HG03060 (cell line): ENCODE data around the gene HLCS.

ENCODE experiments used
- ATAC-seq: cut with Tn5 transposase; IDR thresholded peaks from one replicate; pipeline ENCODE4 v1.9.1; 2021; ENCODE audit warnings: low read depth, moderate number of reproducible peaks; ENCODE audit not compliant: unreplicated experiment

Gene HLCS

GRCh38 chr21:36756527-36756926 lies 209.9 kb downstream of the HLCS start:
- no peak for ATAC-seq

DNA sequence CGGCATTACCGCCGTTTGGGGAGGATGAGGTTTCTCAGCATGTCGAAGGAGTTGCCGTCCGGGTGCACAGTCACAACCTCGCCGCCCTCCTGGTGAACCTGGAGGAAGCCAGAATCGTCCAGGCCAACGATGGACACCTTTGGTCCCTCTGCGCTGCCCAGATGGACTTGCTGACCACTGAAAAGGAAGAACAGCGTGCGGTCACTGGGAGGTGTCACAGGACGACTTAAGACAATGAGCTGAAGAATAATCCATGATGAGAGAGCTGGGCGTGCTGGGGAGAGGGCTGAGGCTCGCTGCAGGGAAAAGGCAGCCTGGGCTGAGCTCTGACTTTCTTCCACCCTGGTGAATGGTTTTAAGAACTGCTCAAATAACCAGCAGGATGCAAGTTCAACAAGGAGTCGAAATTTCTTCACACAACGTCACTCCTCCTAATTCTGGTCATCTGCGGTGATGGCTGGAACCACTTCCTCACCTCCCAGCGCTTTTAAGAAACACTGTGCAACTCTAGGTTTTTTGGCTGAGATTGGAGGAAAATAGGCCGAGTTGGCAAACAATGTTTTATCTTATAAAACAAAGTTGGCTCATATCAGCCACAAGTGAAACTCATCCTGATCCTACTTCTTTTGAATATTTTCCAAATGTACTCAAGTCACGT lies 212.1 kb downstream of the HLCS start:
- no peak for ATAC-seq

DNA sequence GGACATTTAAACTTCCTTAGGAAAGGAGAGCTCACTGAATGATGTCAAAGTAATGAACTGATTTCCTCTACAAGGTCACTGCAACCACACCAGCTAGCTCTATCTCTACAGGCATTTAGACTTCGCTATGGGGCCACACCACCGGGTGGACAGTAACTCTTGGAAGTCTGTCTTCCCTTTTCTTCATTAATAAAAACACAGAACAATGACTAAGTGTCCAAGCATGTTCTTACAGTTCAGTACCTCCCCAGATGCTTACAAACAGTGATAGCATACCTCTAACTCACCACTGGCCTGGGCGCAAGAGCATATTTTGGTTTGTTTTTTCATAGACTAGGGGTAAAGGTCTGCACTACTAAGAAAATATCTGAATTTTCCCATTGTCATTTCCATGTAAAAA lies 212.9 kb downstream of the HLCS start:
- no peak for ATAC-seq

DNA sequence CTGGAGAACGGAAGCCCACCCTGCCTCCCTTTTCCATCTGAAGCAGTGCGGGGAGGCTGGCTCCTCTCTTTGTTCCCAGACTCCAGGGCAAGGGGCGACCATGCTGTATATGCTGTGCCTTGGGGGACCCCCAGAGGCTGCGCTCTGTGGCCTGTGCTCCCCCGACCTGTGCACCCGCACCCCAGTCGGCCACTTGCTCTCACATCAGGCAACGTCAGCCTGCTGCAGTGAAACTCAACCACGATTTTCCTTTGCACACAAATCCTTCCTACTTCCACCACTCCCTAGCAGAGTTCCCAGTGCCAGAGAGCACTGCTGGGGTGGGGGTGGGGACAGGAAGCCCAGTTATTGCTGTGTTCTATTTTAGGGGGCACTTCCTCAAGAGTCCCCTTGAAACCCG lies 215.1 kb downstream of the HLCS start:
- ATAC-seq, result no peak

DNA sequence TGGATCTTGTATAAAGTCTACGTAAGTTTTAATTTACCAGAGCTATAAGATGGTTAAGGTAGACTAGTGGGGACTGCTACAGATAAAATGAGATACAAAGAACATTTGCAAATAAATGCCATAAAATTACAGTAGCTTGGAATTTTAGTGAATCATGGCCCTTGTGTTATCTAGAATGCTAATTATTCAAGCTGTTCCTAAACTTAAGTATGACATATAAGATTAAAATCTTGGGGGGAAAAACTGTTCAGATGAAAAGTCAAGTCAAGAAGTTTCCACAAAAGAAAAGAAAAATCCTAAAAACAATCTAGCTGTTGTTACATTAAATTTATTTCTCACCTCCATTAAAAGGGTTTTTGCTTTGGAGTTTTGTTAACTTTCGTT lies 215.9 kb downstream of the HLCS start:
- no peak for ATAC-seq

GRCh38 chr21:36749935-36750575 lies 216.4 kb downstream of the HLCS start:
- no peak for ATAC-seq

DNA sequence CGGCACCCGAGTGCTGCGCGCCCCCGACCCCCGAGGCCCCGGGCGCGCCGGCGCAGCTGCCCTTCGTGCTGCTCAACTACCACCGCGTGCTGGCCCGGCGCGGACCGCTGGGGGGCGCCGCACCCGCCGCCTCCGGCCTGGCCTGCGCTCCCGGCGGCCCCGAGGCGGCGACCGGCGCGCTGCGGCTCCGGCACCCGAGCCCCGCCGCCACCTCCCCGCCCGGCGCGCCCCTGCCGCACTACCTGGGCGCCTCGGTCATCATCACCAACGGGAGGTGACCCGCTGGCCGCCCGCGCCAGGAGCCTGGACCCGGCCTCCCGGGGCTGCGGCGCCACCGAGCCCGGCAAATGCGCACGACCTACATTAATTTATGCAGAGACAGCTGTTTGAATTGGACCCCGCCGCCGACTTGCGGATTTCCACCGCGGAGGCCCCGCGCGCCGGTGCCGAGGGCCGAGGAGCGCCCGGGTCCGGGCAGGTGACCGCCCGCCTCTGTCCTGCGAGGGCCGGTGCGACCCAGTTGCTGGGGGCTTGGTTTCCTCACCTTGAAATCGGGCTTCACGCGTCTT lies 218.6 kb downstream of the HLCS start:
- no peak for ATAC-seq

DNA sequence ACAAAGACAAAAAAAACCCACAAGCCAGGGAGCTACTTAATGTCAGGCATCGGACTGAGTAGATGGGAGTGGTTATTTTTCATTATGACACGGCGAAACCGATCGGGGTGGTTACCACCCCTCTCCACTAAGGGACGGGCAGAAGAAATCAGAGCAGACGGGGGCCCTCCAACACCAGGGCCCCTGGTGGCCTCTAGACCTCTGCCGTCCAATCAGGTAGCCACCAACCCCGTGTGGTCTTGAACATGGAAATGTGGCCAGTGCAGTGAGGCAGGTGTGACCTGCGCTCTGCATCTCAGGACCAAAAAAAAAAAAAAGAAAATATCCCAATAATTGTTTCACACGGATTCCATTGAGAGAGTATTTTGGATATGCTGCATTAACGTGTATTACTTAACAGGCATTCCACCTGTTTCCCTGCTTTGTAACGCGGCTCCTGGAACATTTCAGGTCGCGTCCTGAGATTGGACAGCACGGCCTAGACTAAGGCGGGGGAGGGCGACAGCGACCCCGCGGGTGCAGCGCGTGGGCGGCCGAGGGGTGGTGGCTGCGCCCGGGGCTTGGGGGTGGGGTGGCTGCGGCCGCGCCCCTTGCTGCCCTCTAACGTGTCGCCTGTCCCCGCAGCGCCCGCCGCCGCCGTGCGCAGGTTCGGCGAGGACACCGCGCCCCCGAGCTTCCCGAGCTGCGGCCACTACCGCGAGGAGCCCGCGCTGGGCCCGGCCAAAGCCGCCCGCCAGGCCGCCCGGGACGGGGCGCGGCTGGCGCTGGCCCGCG lies 219.2 kb downstream of the HLCS start:
- ATAC-seq, result no peak

GRCh38 chr21:36745459-36745858 lies 221.0 kb downstream of the HLCS start:
- no peak for ATAC-seq

DNA sequence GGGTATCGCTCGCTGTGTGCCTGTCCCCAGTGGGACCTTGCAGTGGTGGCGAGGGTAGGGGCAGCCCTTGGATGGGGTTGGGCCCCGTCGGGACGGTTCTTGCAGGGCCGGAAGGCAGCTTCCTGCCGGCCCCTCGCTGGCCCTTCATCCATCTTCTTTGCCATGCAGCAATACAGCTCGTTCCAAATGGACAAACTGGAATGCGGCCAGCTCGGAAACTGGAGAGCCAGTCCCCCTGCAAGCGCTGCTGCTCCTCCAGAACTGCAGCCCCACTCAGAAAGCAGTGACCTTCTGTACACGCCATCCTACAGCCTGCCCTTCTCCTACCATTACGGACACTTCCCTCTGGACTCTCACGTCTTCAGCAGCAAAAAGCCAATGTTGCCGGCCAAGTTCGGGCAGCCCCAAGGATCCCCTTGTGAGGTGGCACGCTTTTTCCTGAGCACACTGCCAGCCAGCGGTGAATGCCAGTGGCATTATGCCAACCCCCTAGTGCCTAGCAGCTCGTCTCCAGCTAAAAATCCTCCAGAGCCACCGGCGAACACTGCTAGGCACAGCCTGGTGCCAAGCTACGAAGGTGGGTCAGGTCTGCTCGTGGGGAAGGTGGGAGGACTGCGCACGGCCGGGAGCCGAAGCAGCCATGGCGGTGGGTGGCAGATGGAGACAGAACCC lies 221.8 kb downstream of the HLCS start:
- no peak for ATAC-seq

DNA sequence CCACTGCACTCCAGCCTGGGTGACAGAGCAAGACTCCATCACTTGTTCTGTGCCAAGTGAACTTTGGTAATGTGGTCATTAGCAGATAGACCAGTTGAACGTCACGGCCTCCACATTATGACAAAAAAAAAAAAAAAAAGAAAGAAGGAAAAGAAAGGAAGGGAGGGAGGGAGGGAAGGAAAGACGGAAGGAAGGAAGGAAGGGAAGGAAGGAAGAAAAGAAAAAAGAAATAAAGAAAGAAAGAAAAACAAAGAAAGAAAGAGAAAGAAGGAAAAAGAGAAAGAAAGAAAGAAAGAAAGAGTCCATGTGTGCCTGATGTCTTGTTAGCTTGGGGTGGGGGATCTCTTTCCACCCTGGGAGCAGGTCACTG lies 222.3 kb downstream of the HLCS start:
- no peak for ATAC-seq

GRCh38 chr21:36743446-36743845 lies 223.0 kb downstream of the HLCS start:
- ATAC-seq, result no peak

GRCh38 chr21:36743008-36743407 lies 223.5 kb downstream of the HLCS start:
- no peak for ATAC-seq

DNA sequence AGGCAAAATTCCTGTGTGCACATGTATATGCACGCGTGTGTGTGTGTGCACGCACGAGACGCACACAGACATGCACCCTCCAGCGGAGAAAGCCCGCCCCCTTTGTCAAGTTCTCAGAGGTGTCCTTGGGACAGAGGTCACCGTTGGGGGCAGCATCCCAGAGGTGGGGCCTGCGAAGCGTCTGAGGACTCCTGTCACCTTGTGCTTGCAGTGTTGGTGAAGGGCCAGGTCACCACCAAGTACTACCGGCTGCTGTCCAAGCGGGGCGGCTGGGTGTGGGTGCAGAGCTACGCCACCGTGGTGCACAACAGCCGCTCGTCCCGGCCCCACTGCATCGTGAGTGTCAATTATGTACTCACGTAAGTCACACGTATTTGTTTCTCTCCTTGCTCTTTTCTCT lies 225.0 kb downstream of the HLCS start:
- no peak for ATAC-seq

GRCh38 chr21:36738489-36739126 lies 227.9 kb downstream of the HLCS start:
- ATAC-seq, result no peak

DNA sequence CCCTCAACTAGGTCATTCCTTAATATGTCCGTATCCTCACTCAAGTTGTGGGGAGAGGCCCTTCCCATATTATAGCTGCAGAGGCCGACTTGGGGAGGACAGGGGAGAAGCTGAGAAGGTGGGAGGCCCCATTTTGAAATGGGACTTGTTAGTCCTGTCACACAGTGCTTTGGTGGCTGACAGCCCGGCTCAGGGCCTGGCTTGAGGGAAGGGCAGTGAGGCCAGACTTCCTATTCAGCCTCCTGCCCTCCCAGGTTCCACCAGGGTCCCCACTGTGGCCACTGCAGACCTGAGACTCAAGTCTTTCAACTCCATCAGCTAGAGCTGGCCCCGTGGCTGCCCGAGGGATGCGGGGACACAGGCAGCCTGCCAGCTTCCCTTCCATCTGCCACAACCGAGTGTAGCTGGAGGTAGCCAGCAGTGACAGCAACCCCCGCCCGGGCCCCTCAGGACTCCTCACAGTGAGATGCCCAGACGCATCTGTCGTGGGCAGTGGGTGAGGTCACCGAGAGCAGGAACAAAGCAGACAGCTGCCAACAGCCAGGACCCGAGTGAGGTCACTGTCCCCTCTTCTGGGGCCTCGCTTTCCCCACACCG lies 230.6 kb downstream of the HLCS start:
- no peak for ATAC-seq

DNA sequence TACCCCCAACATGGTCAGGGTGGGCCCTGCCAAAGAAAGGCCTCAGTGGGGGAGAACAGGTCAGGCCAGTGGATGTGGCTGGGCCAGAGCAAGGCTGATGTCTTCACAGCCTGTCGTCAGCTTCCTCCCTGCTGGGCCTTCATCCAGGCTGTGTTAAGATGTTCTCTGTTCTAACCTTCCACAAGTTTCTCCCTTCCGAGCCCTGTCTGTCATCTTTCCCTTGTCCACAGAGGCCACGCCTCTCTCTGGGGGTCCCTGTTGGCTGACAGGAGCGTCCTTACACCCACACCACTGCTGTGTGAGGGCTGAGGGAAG lies 231.3 kb downstream of the HLCS start:
- ATAC-seq, result no peak

DNA sequence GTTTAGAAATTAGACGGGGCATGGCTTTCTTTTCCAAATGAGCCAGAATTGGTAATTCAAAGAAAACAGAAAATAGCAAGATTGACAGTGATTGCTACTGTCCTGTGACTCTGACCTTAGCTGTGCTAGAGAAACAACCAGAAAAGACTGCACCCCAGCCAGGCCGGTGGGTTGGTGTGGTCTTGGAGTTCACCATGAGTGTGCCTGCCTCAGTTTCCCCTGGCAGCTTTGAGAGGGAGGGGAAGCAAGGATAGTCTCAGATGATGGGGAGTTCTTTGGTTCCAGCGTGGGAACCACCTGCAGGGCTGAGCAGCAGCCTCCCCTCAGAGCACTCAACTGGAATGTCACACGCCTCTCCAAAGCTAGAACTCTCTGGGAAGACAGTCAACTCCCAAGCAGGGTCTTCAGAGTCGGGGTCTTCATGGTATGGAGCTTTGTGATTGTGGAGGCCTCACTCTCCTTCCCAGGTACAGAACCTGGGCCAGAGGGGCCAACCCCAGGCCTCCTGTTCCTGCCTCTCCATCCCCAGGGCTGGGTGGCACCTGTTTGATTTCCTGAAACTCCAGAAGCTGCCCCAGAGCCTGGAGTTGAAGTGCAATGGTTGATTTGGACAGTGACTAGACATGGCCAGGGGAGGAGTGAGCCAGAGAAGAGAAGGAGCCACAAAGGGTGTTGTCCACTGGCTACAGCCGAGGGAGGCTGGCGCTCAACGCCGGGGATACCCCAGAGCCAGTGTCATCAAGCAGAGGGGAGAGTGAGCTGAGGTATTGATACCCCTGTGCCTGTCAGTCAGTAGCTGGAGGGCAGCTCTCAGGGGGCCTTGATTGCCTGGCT lies 231.9 kb downstream of the HLCS start:
- no peak for ATAC-seq

GRCh38 chr21:36733857-36734256 lies 232.6 kb downstream of the HLCS start:
- no peak for ATAC-seq
